ENCODE data around the gene TTC31. TPM values are rescaled to one million over a fixed set of nuclear protein-coding genes. Genes with fewer than 3 reads are reported as not detected.
"Not testable (repeated sequence)": the region's sequence is repeated elsewhere in the genome, so short reads cannot be mapped to it uniquely, and the experiment has no call there.

The TTC31 gene
- total and polyA plus RNA-seq, 5 donors, result 11.3 to 12.3 (median 11.8) TPM

- WGBS, result under 1% methylated on average over 38 of the region's 38 CpGs
- peak; percentile 95 for ATAC-seq
- intact Hi-C loops (cut with DNase I), result no loop called here
- H3K4me1 ChIP-seq (ENCODE audit: control insufficient read depth, insufficient read depth, low read length), result peaks cover 9% of the 10 kb centered on the region
- H3K27ac ChIP-seq (ENCODE audit: low read length), result peak within 1 kb of the TSS; percentile 96
- DNase-seq, result peak; percentile 99 to 100 (median 100)
- peak within 1 kb of the TSS; percentile 69 for H3K4me3 ChIP-seq (ENCODE audit: low read length)
- H3K9me3 ChIP-seq (ENCODE audit: control insufficient read depth, low read length), result no peaks in the 10 kb centered on the region
- H3K27me3 ChIP-seq (ENCODE audit: control insufficient read depth, insufficient read depth), result no peaks in the 10 kb centered on the region
Observed at GRCh38 chr2:74458132-74458937, 24.5 kb upstream of the TTC31 start, which contains the start of gene WBP1. Gene WBP1 (plus strand): TSS chr2:74458438. CDS start chr2:74458603, 165 bp downstream.

DNA sequence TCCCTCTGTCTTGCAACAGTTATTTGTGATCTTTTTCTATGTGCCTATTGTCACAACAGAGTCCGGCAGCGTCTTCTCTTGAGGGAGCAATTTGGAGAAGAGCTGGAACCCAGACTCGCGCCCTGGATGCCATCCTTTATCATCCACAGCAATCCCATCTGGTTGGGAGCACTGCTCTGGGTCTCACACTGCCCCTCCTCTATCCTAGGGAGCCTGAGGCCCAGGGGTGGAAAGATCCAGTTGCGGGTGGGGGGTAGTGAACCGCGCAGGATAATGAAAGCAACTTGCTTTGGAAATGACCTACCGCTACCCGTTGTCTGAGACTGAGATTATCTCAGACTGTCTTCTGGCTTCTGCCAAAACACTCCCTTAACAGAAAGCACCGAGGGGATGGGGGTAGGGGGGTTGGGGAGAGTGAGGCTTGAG, 23.9 kb upstream of the TTC31 start:
- 2% methylated on average over 10 of the region's 10 CpGs for WGBS
- DNase-seq, result no peak
- peak overlapping the region; percentile 68 for H3K4me3 ChIP-seq (ENCODE audit: low read length)
- H3K4me1 ChIP-seq (ENCODE audit: control insufficient read depth, insufficient read depth, low read length), result peaks cover 9% of the 10 kb centered on the region
- peak overlapping the region; percentile 53 for H3K27ac ChIP-seq (ENCODE audit: low read length)
- H3K27me3 ChIP-seq (ENCODE audit: control insufficient read depth, insufficient read depth), result no peaks in the 10 kb centered on the region
- intact Hi-C loops (cut with DNase I), result no loop called here
- H3K9me3 ChIP-seq (ENCODE audit: control insufficient read depth, low read length), result no peaks in the 10 kb centered on the region
- ATAC-seq, result no peak

DNA sequence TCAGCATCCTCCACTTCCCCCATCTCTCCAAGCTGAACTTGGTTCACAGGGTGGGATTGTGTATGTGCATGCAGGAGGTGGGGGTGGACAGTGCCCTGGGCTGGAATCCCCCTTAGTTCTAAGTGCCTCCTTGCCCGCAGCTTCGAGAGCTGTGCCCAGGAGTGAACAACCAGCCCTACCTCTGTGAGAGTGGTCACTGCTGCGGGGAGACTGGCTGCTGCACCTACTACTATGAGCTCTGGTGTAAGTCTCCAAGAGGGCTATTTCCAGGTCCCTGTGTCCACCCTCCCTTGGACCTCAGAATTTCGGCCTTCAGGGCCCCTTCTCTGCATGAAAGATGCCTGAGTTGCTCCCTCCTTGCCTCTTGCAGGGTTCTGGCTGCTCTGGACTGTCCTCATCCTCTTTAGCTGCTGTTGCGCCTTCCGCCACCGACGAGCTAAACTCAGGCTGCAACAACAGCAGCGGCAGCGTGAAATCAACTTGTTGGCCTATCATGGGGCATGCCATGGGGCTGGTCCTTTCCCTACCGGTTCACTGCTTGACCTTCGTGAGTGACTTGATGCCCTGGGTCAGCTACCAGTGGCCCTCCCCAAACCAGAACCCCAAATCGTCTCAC, 23.3 kb upstream of the TTC31 start:
- intact Hi-C loops (cut with DNase I); H3K9me3 ChIP-seq (ENCODE audit: control insufficient read depth, low read length); ATAC-seq; H3K4me3 ChIP-seq (ENCODE audit: low read length); H3K27me3 ChIP-seq (ENCODE audit: control insufficient read depth, insufficient read depth); H3K27ac ChIP-seq (ENCODE audit: low read length); DNase-seq: not testable (repeated sequence)
- H3K4me1 ChIP-seq (ENCODE audit: control insufficient read depth, insufficient read depth, low read length), result peaks cover 11% of the 10 kb centered on the region
- WGBS, result 78% methylated on average over 13 of the region's 13 CpGs

DNA sequence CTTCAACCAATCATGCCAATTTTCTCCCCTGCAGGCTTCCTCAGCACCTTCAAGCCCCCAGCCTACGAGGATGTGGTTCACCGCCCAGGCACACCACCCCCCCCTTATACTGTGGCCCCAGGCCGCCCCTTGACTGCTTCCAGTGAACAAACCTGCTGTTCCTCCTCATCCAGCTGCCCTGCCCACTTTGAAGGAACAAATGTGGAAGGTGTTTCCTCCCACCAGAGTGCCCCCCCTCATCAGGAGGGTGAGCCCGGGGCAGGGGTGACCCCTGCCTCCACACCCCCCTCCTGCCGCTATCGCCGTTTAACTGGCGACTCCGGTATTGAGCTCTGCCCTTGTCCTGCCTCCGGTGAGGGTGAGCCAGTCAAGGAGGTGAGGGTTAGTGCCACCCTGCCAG, 22.7 kb upstream of the TTC31 start:
- H3K4me1 ChIP-seq (ENCODE audit: control insufficient read depth, insufficient read depth, low read length), result peaks cover 11% of the 10 kb centered on the region
- H3K9me3 ChIP-seq (ENCODE audit: control insufficient read depth, low read length); H3K4me3 ChIP-seq (ENCODE audit: low read length); H3K27ac ChIP-seq (ENCODE audit: low read length); DNase-seq; intact Hi-C loops (cut with DNase I); ATAC-seq; H3K27me3 ChIP-seq (ENCODE audit: control insufficient read depth, insufficient read depth): not testable (repeated sequence)
- 84% methylated on average over 10 of the region's 10 CpGs for WGBS

- peak in 1 of 3 donors; percentile 52 for DNase-seq
- intact Hi-C loops (cut with DNase I), result no loop called here
- 90% methylated on average over 27 of the region's 27 CpGs for WGBS
- H3K9me3 ChIP-seq (ENCODE audit: control insufficient read depth, low read length), result no peaks in the 10 kb centered on the region
- no peaks in the 10 kb centered on the region for H3K27me3 ChIP-seq (ENCODE audit: control insufficient read depth, insufficient read depth)
- H3K4me3 ChIP-seq (ENCODE audit: low read length), result no peak overlapping the region
- no peak overlapping the region for H3K27ac ChIP-seq (ENCODE audit: low read length)
- no peak for ATAC-seq
- H3K4me1 ChIP-seq (ENCODE audit: control insufficient read depth, insufficient read depth, low read length), result peaks cover 6% of the 10 kb centered on the region
Observed at GRCh38 chr2:74461187-74462053, 21.5 kb upstream of the TTC31 start.

DNA sequence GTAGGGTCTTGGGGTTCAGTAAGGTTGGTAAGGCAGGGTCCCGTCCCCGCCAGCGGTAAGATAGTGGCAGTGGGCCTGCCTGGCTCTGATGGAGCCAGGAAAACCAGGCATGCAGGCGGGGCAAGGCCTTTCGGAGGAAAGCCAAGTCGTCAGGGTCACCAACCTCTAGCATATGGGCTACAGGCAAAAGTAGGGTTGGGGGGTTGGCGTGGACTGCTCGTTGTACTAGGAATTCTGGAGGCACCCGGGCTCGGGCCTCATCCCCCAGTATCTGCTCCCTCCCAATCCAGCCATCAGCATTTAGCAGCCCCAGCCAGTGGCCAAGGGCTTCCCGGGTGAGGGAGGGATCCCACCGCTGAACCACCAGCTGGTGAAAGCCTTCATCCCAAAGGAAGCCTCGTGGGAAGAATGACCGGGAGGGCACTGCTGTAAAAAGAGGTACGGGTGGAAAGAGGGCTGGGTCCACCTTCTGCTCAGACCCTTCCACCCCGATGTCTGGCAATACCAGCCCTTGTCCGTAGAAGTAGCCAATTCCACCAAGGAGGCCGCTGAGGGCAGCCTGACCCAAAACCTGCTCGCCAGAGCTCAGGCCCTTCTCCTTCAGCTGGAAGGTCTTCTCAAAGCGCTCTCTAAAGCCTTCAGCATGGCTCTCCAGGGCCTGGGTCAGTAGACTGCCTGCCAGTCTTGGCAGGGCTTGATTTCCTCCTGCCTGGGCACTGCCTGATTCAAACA, 20.7 kb upstream of the TTC31 start:
- Histone ChIP-seq H3K4me3 (ENCODE audit: low read length) (no peak overlapping the region), H3K27me3 (ENCODE audit: control insufficient read depth, insufficient read depth) (no peaks in the 10 kb centered on the region), H3K27ac (ENCODE audit: low read length) (no peak overlapping the region), H3K9me3 (ENCODE audit: control insufficient read depth, low read length) (no peaks in the 10 kb centered on the region), H3K4me1 (ENCODE audit: control insufficient read depth, insufficient read depth, low read length) (peaks cover 6% of the 10 kb centered on the region)
- ATAC-seq (no peak), DNase-seq (no peak)
- WGBS, result 87% methylated on average over 20 of the region's 20 CpGs
- intact Hi-C loops (cut with DNase I), result no loop called here

GRCh38 chr2:74462786-74463105, 20.1 kb upstream of the TTC31 start:
- no peaks in the 10 kb centered on the region for H3K9me3 ChIP-seq (ENCODE audit: control insufficient read depth, low read length)
- no peak overlapping the region for H3K4me3 ChIP-seq (ENCODE audit: low read length)
- intact Hi-C loops (cut with DNase I), result no loop called here
- H3K27ac ChIP-seq (ENCODE audit: low read length), result no peak overlapping the region
- ATAC-seq (no peak), DNase-seq (peak in 1 of 3 donors; percentile 28)
- 81% methylated on average over 4 of the region's 4 CpGs for WGBS
- no peaks in the 10 kb centered on the region for H3K27me3 ChIP-seq (ENCODE audit: control insufficient read depth, insufficient read depth)
- peaks cover 6% of the 10 kb centered on the region for H3K4me1 ChIP-seq (ENCODE audit: control insufficient read depth, insufficient read depth, low read length)

- Histone ChIP-seq H3K27ac (ENCODE audit: low read length) (no peak overlapping the region), H3K9me3 (ENCODE audit: control insufficient read depth, low read length) (no peaks in the 10 kb centered on the region), H3K4me1 (ENCODE audit: control insufficient read depth, insufficient read depth, low read length) (peaks cover 3% of the 10 kb centered on the region), H3K4me3 (ENCODE audit: low read length) (peak overlapping the region; percentile 81), H3K27me3 (ENCODE audit: control insufficient read depth, insufficient read depth) (no peaks in the 10 kb centered on the region)
- 4% methylated on average over 13 of the region's 13 CpGs for WGBS
- DNase-seq (no peak), ATAC-seq (peak; percentile 6 to 7)
- intact Hi-C loops (cut with DNase I), result no loop called here
Observed at GRCh38 chr2:74464406-74464805, 18.5 kb upstream of the TTC31 start.

DNA sequence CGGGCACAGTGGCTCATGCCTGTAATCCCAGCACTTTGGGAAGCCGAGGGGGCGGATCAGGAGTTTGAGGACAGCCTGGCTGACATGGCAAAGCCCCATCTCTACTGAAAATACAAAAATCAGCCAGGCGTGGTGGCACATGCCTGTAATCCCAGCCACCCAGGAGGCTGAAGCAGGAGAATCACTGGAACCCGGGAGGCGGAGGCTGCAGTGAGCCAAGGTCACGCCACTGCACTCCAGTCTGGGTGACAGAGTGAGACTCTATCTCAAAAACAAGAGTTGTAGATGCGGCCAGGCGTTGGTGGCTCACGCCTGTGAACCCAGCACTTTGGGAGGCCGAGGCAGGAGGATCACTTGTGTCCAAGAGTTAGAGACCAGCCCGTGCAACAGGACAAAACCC, 12.1 kb upstream of the TTC31 start:
- DNase-seq; H3K27ac ChIP-seq (ENCODE audit: low read length); H3K27me3 ChIP-seq (ENCODE audit: control insufficient read depth, insufficient read depth); H3K9me3 ChIP-seq (ENCODE audit: control insufficient read depth, low read length); intact Hi-C loops (cut with DNase I); H3K4me3 ChIP-seq (ENCODE audit: low read length); H3K4me1 ChIP-seq (ENCODE audit: control insufficient read depth, insufficient read depth, low read length); ATAC-seq: not testable (repeated sequence)
- WGBS, result 95% methylated on average over 12 of the region's 12 CpGs

DNA sequence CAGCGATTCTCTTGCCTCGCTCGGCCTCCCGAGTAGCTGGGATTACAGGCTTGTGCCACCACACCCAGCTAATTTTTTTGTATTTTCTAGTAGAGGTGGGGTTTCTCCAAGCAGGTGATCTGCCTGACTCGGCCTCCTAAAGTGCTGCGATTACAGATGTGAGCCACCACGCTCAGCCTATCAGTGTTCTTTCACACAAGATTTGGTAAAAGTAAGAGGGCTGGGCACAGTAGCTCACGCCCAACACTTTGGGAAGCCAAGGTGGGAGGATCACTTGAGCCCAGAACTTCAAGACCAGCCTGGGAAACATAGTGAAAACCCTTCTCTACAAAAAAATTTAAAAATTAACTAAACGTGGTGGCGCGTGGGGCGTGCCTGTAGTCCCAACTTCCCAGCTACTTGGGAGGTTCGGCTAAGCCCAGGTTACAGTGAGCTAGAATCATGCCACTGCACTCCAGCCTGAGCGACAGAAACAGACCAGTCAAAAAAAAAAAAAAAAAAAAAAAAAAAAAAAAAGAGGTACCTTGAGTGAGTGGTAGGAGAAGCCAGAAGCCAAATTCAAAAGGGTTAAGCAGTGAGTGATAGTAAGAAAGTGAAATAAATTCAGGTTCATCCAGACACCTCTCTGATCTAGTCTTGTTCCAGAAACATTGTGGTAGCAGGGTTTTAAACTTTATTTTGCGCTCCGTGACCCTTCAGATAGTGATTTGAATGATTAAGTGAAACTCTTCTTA, 11.4 kb upstream of the TTC31 start:
- no peaks in the 10 kb centered on the region for H3K9me3 ChIP-seq (ENCODE audit: control insufficient read depth, low read length)
- peak overlapping the region; percentile 83 for H3K27ac ChIP-seq (ENCODE audit: low read length)
- H3K4me1 ChIP-seq (ENCODE audit: control insufficient read depth, insufficient read depth, low read length), result peaks cover 4% of the 10 kb centered on the region
- H3K27me3 ChIP-seq (ENCODE audit: control insufficient read depth, insufficient read depth), result no peaks in the 10 kb centered on the region
- intact Hi-C loops (cut with DNase I), result no loop called here
- WGBS, result 60% methylated on average over 16 of the region's 16 CpGs
- ATAC-seq (no peak), DNase-seq (no peak)
- H3K4me3 ChIP-seq (ENCODE audit: low read length), result peak overlapping the region; percentile 55
